GM18858 (cell line): Measurements from ENCODE around the gene GALC.
"Not testable (repeated sequence)": the region's sequence is repeated elsewhere in the genome, so short reads cannot be mapped to it uniquely, and the experiment has no call there.

Source experiments
- ATAC-seq: cut with Tn5 transposase; IDR thresholded peaks from one replicate; pipeline ENCODE4 v1.9.1; 2021; ENCODE audit not compliant: unreplicated experiment

GALC gene

GRCh38 chr14:87992718-87993628 is at the start of gene GALC:
GALC (minus strand) TSS chr14:87993182; CDS start chr14:87993164, 18 bp downstream.
- peak; percentile 83 for ATAC-seq

DNA sequence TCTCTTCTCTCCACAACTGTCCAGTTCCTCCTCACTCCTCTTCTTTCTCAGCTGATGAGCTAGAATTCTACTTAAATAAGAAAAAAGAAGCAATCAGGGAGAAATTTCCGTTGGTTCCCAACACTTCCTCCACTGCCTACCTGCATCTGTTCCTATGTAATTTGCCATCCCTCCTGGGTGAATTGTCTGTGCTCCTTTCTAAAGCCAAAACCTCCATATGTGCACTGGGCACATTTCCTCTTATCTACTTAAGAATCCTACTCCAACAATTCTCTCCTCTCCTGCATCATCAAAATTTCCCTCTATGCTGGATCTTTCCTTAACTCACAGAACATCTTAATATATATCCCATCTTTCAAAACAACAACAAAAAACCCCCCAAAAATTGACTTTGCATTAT is 47.2 kb upstream of the GALC start:
- ATAC-seq = no peak

DNA sequence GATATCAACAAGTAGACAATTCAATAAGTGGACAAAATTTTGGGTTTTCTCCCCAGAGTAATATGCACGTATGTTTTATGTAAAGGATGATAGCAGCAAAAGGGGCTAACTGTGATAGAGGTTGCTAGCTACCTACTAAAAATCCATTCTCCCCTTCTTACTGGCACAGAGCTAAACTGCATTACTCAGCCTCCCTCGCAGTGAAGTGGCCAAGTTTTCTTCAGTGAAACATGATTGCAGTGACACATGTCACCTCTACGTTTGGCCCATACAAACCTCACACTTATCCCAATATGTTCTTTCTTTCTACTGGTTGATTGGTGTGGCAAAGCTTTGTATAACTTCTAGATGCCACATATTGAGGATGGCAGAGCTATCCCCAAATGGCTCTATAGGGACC is 46.2 kb upstream of the GALC start:
- ATAC-seq = no peak

DNA sequence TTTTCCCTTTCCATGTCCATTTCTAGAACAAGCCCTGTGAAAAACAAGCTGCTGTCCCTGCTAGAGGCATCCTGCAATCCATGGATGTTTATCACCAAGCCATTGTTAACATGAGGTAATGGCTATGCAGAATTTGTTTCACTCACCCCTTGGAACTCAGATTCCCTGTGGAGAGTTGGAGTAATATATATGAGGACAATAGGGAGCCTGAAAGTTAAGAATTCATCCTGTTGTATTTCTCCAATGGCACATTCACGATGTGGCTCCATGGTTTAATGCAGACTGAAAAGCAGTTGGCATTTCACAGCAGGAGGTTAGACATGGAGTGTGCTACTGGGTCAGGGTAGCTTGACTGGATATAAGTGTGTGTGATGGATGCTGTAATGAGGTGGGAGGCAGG is 44.3 kb upstream of the GALC start:
- no peak for ATAC-seq

DNA sequence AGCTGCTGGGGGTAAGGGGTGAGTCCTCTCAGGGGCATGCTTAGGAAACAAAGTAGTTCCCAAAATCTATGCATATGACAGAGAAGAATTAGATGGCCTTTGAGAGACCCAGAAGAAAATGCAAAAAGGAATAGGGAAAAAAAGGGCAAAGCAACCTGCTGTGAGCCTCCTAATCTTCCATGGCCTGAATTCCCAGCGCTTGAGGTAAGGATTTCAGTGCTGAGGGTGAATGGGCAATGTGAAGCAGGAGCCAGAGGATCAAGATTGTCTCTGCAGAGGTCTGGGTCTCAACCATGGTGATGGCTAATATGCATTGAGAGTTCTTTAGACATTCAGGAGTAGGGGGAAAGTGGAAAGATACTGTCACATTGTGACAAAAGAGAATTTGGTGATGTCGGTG is 43.4 kb upstream of the GALC start:
- ATAC-seq = no peak

- ATAC-seq = no peak
These were observed 41.1 kb upstream of the GALC start for GRCh38 chr14:88034076-88034475.

DNA sequence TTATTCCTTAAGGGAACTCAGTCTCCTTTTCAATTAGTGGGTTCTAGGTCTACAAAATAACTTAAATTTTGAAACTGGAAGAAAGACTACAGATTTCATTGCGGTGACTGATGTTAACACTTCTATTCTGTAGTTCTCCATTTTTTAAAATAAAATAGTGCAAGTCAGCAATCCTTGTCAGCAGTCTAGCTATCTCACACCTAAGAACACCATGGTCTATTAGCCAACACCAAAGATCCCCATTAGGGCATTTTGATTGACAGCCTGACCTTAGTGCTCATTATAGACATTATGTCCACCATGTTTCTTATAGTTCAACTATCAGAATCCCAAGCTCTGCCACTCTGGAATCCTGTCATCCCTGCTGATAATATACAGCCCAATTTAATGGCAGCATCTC is 39.4 kb upstream of the GALC start:
- no peak for ATAC-seq

- no peak for ATAC-seq
These were observed 37.9 kb upstream of the GALC start for GRCh38 chr14:88030892-88031291.

DNA sequence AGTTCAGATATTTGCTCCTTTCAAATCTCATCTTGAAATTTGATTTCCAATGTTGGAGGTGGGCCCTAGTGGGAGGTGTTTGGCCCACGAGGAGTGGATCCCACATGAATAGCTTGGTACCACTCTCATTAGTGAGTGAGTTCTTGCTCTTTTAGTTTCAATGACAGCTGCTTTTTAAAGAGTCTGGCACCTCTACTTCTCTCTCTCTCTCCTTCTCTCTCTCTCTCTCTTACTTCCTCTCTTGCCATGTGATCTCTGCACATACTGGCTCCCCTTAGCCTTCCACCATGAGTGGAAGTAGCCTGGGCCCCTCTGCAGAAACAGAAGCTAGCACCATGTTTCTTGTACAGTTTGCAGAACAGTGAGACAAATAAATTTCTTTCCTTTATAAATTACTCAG is 37.1 kb upstream of the GALC start:
- ATAC-seq = no peak

- ATAC-seq = no peak
These were observed 36.5 kb upstream of the GALC start for GRCh38 chr14:88029500-88029899.

- peak; percentile 34 for ATAC-seq
These were observed 33.9 kb upstream of the GALC start for GRCh38 chr14:88026890-88027289.

- no peak for ATAC-seq
These were observed 32.3 kb upstream of the GALC start for GRCh38 chr14:88025313-88025712.

DNA sequence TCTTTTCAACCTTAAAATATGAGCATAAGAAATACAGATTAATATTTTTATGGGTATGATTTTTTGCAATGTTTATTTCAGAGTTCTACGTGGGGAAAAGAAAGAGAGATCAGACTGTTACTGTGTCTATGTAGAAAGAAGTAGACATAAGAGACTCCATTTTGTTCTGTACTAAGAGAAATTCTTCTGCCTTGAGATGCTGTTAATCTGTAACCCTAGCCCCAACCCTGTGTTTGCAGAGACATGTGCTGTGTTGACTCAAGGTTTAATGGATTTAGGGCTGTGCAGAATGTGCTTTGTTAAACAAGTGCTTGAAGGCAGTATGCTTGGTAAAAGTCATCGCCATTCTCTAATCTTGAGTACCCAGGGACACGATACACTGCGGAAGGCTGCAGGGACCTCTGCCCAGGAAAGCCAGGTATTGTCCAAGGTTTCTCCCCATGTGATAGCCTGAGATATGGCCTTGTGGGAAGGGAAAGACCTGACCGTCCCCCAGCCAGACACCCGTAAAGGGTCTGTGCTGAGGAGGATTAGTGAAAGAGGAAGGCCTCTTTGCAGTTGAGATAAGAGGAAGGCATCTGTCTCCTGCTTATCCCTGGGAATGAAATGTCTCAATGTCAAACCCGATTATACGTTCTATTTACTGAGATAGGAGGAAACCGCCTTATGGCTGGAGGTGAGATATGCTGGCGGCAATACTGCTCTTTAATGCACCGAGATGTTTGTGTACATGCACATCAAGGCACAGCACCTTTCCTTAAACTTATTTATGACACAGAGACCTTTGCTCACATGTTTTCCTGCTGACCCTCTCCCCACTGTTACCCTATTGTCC is 31.5 kb upstream of the GALC start:
- ATAC-seq = not testable (repeated sequence)

DNA sequence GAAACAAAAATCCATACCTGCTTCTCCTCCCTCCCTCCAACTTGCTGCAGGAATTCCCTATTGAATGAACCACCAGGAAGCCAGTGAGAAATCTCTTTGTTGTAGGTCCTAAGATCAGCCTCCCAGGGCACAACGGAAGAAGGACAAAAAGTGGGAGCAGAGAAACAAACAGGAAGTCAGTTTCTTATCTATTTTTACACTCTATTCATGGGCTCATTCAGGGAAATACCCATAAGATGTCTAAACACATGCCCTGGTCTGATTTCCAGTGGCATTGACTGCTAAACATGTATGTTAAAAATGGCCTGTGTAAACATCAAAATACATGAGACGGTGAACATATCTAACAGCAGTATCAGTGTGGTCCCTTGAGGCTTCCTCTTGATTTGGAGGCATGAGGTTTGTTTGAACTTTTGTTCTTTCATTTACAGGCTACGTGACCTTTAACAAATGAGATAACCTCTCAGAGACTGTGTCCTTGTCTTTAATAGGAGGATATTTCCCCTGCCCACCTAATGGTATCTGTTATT is 30.7 kb upstream of the GALC start:
- no peak for ATAC-seq

DNA sequence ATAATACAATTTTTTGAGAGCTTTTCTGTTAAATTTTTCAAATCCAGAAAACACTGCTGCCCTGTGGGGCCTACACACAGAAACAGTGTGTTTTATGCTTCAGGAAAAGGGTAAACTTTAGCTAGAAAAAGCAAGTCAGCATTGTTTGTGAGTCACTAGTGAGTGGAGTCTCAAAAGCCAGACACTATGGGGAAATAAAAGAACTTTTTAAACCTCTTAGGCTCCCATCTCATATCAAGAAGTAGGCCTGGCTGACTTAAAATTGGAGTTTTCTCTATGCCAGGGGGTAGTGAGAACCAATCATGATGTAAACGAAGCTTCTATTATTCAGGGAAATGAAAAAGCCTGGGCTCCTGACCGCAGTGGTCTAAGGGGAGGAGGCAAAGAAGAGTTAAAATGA is 24.6 kb upstream of the GALC start:
- ATAC-seq = no peak

GRCh38 chr14:88016768-88017167 is 23.8 kb upstream of the GALC start:
- no peak for ATAC-seq

GRCh38 chr14:88013750-88014349 is 20.9 kb upstream of the GALC start:
- peak; percentile 88 for ATAC-seq

GRCh38 chr14:88012495-88012894 is 19.5 kb upstream of the GALC start:
- ATAC-seq = no peak

DNA sequence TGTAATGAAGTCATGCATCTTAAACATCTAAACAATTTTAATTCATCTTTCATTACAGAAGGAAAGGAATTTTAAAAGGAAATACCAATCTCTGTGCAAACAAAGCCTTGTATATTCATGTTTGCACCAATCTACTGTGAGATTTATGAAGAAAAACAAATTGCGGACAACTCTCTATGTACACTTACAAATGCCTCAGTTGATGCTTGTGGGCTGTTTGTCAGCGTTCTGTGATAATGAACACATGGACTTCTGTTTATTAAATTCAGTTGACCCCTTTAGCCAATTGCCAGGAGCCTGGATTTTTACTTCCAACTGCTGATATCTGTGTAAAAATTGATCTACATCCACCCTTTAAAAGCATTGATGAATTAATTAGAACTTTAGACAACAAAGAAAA is 17.3 kb upstream of the GALC start:
- ATAC-seq = no peak

- ATAC-seq = no peak
These were observed 16.5 kb upstream of the GALC start for GRCh38 chr14:88009486-88009885.

- no peak for ATAC-seq
These were observed 15.2 kb upstream of the GALC start for GRCh38 chr14:88008039-88008742.
